Glutamatergic neuron (in vitro differentiated cells): Measurements from ENCODE around the gene KCNN3. TPM values are rescaled to one million over a fixed set of nuclear protein-coding genes. Genes with fewer than 3 reads are reported as not detected.
A peak's percentile ranks its signal among the peaks of the same experiment; 100 is the strongest.

Experiments used
- DNase-seq: peaks from one replicate; pipeline ENCODE4 v3.0.0; 2022
- H3K27ac Mint-ChIP-seq: one replicate; pipeline ENCODE4 v1.8.0; 2020; ENCODE audit warnings: mild to moderate bottlenecking, mixed read lengths, inconsistent platforms; ENCODE audit not compliant: unreplicated experiment
- H3K27me3 Mint-ChIP-seq: one replicate; pipeline ENCODE4 v1.8.0; 2020; ENCODE audit warnings: mild to moderate bottlenecking, moderate library complexity, mixed read lengths, inconsistent platforms; ENCODE audit not compliant: unreplicated experiment
- H3K36me3 Mint-ChIP-seq: one replicate; pipeline ENCODE4 v1.8.0; 2020; ENCODE audit warnings: mild to moderate bottlenecking, mixed read lengths, inconsistent platforms; ENCODE audit not compliant: unreplicated experiment
- H3K4me1 Mint-ChIP-seq: one replicate; pipeline ENCODE4 v1.8.0; 2020; ENCODE audit warnings: mild to moderate bottlenecking, low read depth, mixed read lengths, inconsistent platforms; ENCODE audit not compliant: unreplicated experiment
- H3K4me3 Mint-ChIP-seq: one replicate; pipeline ENCODE4 v1.8.0; 2020; ENCODE audit warnings: mild to moderate bottlenecking, mixed read lengths, inconsistent platforms; ENCODE audit not compliant: unreplicated experiment
- H3K9me3 Mint-ChIP-seq: one replicate; pipeline ENCODE4 v1.8.0; 2020; ENCODE audit warnings: mild to moderate bottlenecking, moderate library complexity, mixed read lengths, inconsistent platforms; ENCODE audit not compliant: unreplicated experiment
- long read RNA-seq: library from polyadenylated mRNA; unstranded; transcript quantifications from one replicate; pipeline ENCODE4 v2.0.0, GENCODE V29; 2020; ENCODE audit not compliant: unreplicated experiment
- total RNA-seq: library from RNA; stranded (reverse); fragmentation: NEBNext Ultra II Directional; extraction: Animal tissue kit (Norgen Biotek cat#: 25700); gene quantifications from one replicate; pipeline ENCODE4 v1.2.1, GENCODE V29; 2021; ENCODE audit not compliant: unreplicated experiment
- TF ChIP-seq, protein P1 (sequence below): fragments of 200-600 bp; sonication (generic); IDR thresholded peaks from one replicate; pipeline ENCODE4 v1.5.0; 2021; ENCODE audit not compliant: partially characterized antibody, unreplicated experiment

KCNN3 gene
- 3.8 TPM for total RNA-seq
- long read RNA-seq: 0 reads

DNA sequence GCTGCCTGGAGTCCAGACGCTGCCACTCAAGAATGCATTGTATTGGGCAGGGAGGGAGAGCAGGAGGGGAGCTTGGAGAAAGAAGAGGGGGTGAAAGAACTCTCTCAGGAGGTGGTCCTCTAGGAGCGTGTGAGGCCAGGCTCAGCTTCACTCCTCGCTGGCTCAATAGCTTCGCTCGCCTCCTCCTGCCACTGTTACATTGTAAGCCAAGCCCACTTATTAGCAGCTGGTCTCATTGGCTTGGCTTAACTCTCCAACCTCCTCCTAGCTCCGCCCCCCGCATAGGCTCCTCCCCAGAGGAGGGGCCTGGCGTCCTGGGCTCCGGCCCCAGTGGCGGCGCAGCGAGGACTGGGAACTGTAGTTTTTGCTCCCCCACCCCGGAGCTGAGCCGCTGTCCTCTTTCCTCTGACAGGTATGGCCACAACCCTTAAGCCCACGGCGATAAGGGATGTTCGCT, at the start of gene KCNN3:
Gene KCNN3 (minus strand): TSS at position 167 of the 457 bp plus-strand sequence. CDS start 317 bp downstream, outside the sequence.
- no peaks in the 10 kb centered on the region for H3K36me3 Mint-ChIP-seq
- H3K27ac Mint-ChIP-seq: peak within 1 kb of the TSS; percentile 90
- peaks cover 41% of the 10 kb centered on the region for H3K4me1 Mint-ChIP-seq
- peaks cover 10% of the 10 kb centered on the region for H3K9me3 Mint-ChIP-seq
- H3K27me3 Mint-ChIP-seq: peaks cover 11% of the 10 kb centered on the region
- TF ChIP-seq, protein P1, sequence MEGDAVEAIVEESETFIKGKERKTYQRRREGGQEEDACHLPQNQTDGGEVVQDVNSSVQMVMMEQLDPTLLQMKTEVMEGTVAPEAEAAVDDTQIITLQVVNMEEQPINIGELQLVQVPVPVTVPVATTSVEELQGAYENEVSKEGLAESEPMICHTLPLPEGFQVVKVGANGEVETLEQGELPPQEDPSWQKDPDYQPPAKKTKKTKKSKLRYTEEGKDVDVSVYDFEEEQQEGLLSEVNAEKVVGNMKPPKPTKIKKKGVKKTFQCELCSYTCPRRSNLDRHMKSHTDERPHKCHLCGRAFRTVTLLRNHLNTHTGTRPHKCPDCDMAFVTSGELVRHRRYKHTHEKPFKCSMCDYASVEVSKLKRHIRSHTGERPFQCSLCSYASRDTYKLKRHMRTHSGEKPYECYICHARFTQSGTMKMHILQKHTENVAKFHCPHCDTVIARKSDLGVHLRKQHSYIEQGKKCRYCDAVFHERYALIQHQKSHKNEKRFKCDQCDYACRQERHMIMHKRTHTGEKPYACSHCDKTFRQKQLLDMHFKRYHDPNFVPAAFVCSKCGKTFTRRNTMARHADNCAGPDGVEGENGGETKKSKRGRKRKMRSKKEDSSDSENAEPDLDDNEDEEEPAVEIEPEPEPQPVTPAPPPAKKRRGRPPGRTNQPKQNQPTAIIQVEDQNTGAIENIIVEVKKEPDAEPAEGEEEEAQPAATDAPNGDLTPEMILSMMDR: no peak
- H3K4me3 Mint-ChIP-seq: peak within 1 kb of the TSS; percentile 84
- DNase-seq: peak; percentile 97

DNA sequence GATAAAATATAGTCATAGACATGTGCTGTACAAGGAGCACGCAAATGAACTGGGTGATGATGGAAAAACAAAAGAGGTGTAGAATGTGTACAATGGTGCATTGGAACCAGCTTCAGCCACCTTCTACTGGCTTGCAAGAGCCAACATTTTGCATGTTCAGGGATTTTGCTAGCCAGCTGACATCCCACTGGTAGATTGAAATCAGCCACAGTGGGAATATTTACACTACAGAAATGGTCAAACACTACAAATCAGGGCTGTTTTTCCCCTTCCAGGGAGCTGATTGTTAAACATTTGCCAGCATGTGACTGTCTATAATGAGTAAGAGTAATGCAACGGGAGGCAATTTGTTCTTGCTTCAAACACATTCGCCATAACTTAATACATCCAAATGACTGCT, 43.2 kb upstream of the KCNN3 start:
- H3K27me3 Mint-ChIP-seq: peaks cover 5% of the 10 kb centered on the region
- no peak overlapping the region for H3K27ac Mint-ChIP-seq
- H3K4me1 Mint-ChIP-seq: no peaks in the 10 kb centered on the region
- H3K36me3 Mint-ChIP-seq: peaks cover 17% of the 10 kb centered on the region
- H3K9me3 Mint-ChIP-seq: peaks cover 8% of the 10 kb centered on the region
- H3K4me3 Mint-ChIP-seq: no peak overlapping the region
- DNase-seq: no peak
- TF ChIP-seq, protein P1: no peak

DNA sequence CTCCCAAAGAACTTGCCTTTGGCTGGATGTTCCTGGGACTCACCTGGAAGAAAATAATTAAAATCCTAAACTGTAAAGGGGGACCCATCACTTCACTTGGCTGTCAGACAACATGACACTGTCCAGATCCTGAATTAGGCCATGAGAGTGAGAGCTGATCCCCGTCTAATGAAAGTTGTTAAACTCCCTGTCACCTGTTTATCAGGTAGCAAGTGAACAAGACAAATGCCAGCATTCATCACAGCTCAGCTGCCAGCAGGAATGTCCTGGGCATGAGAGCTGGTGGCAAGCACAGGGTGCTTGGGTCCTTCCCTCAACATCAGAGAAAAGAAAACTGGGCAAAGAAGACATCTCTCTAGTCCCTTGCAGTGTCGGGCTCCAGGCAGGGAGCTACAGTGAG, 42.7 kb upstream of the KCNN3 start:
- Mint-ChIP-seq H3K27ac (no peak overlapping the region), H3K9me3 (peaks cover 10% of the 10 kb centered on the region), H3K27me3 (peaks cover 7% of the 10 kb centered on the region), H3K4me3 (no peak overlapping the region), H3K4me1 (no peaks in the 10 kb centered on the region), H3K36me3 (peaks cover 20% of the 10 kb centered on the region)
- DNase-seq: no peak
- TF ChIP-seq, protein P1: no peak

DNA sequence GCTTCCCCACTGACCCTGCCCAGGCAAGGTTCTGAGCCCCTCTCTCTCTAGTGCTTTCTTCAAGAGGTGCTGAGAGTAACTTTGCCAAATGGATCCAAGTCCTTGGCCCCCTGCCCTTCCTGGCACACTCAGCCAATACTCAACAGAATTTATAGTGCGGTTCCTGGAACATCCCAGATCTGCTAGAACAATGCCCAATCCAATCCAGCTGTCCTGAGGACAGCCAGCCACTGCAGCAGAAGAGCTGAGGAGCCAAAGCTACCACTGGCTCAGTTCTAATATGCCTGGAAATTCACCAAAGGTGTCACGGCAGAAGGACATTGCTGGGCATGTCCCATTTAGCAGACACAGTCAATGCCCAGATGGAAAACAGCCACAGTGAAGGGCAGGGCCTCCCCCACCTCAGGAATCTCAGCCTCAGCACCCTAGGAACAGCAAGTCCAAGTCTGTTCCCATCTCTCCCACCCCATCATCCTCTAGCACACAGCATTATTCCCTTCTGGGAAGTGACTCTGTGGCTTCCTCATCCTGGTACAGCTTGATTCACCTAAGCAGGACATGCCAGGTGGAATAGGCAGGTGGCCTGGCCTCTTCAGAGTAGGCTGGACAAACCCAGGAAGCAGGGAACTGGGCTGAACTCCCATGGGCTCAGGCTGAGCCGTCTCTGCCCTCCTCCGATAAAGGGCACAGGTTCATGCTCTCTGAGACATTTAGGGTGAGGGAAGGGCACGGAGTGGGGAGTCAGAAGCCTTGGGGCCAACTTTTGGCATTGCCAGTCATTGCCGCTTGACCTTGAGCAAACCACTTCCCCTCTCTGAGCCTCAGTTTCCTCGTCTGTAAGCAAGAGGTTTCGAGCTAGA, 41.8 kb upstream of the KCNN3 start:
- H3K27ac Mint-ChIP-seq: no peak overlapping the region
- TF ChIP-seq, protein P1: no peak
- no peaks in the 10 kb centered on the region for H3K4me1 Mint-ChIP-seq
- no peak overlapping the region for H3K4me3 Mint-ChIP-seq
- peaks cover 20% of the 10 kb centered on the region for H3K36me3 Mint-ChIP-seq
- peaks cover 9% of the 10 kb centered on the region for H3K27me3 Mint-ChIP-seq
- DNase-seq: no peak
- H3K9me3 Mint-ChIP-seq: peaks cover 10% of the 10 kb centered on the region

DNA sequence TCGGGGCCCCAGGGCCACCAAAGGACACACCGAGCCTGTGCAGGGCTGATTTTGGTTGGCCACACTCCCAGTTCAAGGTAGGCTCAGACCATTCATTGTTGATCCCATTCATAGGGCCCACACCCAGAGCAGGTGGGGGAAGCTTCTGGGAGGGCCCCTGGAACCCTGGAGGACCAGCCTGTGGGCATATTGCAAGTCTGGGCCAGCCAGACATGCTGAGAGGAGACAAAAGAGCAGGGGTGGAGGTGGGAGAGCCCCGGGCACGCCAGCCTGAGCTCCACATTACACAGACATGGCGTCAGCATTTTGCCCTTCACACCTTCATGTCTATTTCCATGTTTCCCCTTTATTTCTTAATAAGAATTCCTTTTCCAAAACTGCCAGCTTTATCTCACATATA, 40.8 kb upstream of the KCNN3 start:
- Mint-ChIP-seq H3K27ac (no peak overlapping the region), H3K4me3 (no peak overlapping the region)

More for the DNA sequence above, 40.8 kb upstream of the KCNN3 start:
- Mint-ChIP-seq H3K36me3 (peaks cover 14% of the 10 kb centered on the region), H3K4me1 (no peaks in the 10 kb centered on the region), H3K9me3 (peaks cover 10% of the 10 kb centered on the region), H3K27me3 (peaks cover 7% of the 10 kb centered on the region)
- DNase-seq: no peak
- TF ChIP-seq, protein P1: no peak
